HG03521 (cell line): ENCODE data around the gene CD248.

Source experiments
- ATAC-seq: cut with Tn5 transposase; IDR thresholded peaks from one replicate; pipeline ENCODE4 v1.9.1; 2021; ENCODE audit warnings: mild to moderate bottlenecking, moderate library complexity; ENCODE audit not compliant: unreplicated experiment

The CD248 gene

DNA sequence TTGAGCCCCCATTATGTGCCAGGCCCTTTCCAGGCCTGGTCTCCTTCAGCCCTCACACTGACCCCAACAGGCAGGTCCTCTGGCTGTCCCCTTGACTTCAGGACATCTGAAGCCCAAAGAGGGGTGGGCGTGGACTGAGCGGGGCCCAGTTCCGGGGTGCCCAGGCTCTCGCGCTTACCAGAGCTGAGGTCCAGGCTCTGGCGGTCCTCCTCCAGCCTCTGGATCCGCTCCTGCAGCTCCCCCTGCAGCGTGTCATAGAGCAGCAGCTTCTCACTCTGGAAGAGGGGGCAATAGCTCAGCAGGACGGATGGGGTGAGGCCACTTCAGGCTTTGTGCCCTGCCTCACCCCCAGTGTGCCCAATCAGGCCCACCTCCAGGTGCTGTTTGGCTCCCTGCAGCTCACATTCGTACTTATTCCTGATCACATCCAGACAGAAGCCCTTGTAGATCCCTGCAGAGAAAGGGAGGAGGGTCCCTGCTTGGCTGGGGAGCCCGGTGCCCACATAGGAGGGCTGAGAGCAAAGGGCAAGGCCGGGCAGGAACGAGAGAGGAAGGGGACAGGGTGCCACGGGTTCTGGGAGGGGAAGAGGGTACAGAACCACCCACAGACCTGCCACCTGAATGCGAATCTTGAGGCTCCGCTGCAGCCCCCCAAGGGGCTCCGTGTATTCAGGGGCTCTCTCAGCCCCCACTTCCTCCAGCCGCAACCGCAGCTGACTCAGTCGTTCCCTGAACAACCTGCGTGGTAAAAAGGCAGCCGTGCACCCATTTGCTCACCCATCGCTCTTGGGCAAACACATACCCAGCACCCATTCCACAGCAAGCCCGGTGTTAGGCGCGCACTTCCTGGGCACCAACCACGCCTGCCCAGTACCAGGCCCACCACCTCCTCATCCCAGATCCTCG lies 24.0 kb upstream of the CD248 start:
- no peak for ATAC-seq

GRCh38 chr11:66339686-66340483 lies 23.0 kb upstream of the CD248 start:
- no peak for ATAC-seq

GRCh38 chr11:66339162-66339675 lies 22.4 kb upstream of the CD248 start:
- ATAC-seq: no peak

DNA sequence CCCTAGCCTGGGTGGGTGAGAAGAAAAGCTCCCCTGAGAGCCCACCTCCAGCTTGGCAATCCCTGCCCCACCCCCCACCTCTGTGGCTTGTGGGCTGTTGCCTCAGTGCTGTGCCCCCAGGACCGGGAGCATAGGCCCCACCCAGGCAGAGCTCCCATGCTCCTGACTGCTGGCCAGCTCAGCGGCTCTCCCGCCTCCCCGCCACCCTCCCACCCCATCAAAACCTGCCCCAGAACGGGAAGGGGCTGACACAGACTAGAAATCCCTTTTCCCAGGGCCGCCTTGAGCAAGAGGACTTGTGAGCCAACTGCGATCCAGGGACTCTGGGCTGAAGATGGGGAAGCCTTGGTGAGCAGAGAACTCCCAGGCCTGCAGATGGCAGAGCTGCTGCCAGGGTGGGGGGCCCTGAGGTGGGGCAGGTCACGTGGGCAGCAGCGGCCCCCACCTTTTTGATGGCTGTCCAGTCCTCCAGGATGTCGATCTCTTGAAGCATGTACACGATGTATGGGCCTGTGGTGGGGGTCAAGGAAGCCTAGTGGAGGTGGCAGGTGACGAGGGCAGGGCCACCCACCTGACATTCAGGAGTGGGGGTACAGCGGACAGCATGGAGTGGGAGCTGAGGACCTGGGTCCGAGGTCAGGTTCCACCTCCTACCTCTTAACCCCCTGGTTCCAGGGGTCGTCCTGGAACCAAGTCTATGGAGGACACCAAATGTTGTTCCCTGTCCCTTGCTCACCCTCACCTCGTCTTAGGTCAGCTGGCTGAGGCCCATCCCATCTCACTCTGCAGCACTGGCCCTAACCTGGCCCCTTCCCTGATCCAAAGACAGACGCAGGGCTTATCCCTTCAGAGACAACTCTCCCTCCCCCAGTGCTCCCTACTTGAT lies 21.7 kb upstream of the CD248 start:
- no peak for ATAC-seq

DNA sequence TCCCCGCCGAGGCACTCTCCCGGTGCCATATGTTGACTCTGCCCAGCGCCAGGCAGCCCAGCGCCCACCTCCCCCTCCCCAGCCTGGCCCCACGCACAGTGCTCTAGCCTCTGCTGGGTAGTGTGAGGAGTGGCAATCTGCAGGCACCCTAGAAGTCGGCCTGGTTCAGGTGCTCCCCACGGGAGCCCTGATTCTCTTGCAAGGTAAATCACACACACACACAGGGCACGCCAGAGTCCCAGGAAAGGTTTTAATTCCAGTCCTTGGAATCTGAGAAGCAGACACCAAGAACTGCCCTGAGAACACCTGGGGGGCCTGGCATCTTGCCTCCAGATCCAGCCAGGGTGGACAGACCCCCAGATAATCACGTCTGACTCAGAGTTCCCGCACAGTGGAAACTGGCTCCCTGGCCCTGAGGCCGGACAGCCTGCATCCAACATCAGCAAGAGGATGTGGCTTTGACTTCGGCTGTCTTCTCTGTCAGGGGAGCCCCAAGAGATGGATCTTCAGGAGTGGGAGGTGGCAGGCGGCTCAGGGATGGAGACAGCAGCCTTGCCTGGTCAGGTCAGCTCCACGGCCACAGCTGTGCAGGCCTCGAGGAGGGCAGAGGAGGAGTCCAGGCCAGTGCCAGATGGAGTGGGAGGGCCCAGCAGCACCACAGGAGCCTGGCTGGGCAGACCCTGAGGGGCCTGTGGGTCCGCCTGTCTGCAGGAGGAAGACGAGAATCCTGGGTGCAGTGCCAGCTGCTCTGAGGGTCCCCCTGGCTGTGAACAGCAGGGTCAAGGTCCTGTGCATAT lies 20.5 kb upstream of the CD248 start:
- ATAC-seq: no peak

GRCh38 chr11:66336234-66337102 lies 19.6 kb upstream of the CD248 start, which contains the start of gene RIN1:
Gene RIN1, minus strand, starts transcription at chr11:66336434. Its CDS starts 32 bp downstream, at chr11:66336402.
- ATAC-seq: peak; percentile 55

GRCh38 chr11:66335531-66336233 lies 18.8 kb upstream of the CD248 start:
- no peak for ATAC-seq

DNA sequence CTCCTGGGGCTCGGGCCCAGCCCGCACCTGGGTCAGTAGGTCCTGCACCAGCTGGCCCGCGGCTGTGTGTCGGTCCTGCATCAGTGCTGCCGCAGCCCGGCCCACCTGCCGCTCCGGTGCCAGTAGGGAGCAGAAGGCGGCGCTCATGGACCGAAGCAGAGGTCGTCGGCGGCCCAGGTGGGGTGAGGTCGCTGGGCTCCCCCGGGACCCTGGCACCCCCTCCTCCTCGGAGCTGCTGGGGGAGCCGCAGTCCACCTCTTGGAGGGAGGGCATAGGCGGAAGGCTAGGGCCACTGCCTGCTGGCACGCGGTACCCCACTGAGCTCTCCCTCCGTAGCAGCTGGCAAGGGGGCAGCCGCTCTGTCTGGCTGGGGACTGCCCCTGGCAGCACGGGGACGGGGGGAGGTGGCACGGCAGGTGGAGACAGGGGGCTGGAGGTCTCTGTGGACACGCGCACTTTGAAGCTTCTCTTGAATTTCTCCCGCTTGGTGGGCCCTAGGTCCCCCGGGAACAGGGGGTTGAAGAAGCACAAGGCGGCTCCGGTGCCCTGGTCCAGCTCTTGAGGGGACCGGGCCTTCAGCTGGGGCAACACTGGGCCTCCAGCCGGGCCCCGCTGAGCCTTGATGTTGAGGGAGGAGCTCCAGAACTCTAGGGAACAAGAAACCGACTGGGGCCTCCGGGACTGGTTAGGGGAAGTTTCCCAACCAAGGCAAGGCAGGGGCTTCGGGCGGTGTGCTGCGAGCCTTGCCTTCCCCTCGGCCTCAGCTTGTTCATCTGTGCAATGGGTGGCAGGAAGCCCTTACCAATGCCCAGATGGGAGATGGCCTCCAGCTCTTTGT lies 18.0 kb upstream of the CD248 start:
- ATAC-seq: no peak

GRCh38 chr11:66333896-66334604 lies 17.2 kb upstream of the CD248 start:
- ATAC-seq: no peak

- ATAC-seq: no peak
Measured at GRCh38 chr11:66333220-66333877, 16.5 kb upstream of the CD248 start.

DNA sequence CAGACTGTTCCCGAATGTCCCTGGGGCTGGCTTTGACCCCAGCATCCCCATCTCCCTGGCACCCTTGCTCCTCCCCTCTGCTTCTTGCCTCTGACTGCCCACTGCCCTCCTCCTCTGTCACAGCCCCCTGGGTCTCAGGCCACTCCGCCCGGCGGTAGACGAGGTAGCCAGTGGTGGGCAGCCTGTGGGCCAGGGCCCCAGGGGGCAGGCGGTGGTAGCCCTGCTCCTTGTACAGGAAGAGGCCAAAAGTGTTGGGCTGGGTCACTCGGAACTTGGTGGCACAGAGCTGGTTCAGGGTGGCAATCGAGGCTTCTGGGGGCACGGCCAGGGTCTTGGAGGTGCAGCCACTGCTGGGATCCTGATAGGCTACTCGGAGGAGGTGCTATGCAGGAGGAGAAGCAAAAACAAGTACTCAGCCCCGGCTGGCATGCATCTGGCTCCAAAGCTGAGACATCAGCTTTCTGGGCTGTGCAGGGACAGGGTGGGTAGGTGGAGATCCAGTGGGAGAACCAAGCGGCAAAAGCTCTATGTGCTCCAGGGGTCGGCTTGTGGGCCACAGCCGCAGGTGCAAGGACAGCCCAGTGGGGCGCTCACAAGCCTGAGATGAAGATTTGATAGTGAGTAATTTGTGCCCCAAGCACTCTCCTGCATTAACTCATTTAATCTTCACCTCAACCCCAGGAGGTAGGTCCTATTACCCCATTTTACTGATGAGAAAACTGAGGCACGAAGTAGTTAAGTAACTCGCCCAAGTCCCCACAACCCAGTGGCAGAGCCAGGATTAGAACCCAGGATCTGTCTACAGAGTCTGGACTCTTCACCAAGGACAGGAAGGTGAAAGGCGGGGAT lies 15.8 kb upstream of the CD248 start:
- no peak for ATAC-seq

DNA sequence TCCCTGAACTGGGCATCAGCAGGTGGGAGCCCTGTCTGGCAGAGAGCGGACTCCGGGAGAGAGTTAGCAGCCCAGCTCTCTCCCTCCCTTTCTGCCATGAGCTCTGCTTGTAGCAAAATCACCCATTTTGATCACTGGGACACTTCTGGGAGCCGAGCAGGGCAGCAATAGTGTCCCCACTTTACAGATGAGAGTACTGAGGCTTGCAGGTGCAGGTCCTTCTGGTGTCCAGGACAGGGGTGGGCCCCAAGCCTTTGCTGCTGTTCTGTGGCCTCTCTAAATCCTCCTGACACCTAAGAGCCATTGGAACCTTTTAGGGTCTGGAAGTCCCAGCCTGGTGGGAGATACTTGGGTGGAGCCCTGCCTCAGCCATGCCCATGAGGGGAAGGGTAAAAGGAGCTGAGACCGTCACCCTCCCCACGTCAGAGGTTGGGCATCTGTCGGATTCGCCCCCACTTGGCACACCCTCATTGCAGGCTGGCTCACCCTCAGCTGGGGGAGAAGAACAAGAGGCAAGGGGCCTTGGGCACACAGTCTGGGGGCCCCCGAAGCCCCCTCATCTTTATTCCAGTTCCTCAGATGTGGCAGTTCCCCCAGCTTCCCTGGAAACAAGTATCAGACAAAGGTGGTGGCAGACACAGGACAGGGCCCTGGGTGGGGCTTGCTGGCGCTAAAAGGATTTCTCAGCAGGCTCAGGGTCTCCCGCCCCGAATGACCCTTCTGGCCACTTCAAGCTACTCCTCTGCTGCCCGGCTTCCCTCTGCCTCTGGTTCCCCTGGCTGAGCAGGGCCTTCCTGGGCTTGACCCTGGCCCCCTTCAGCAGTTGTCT lies 14.9 kb upstream of the CD248 start:
- ATAC-seq: no peak

- ATAC-seq: no peak
Measured at GRCh38 chr11:66330931-66331330, 14.1 kb upstream of the CD248 start.

DNA sequence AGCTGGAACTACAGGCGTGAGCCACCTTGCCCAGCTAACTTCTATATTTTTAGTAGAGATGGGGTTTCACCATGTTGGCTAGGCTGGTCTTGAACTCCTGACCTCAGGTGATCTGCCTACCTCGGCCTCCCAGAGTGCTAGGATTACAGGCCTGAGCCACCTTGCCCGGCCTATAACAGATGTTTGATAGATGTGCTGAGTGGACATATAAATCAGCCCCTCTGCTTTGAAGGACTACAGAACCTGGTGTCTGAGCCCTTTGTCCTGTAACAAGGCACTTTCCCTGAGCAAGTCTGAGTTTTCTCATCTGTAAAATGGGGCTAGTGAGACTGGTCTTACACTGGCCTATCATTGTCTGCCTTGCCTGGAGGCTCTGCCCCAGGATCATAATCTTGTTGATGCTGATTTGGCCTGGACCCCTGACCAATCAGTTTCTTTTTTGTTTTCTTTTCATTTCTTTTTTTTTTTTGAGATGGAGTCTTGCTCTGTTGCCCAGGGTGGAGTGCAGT lies 12.4 kb upstream of the CD248 start:
- no peak for ATAC-seq
